DOHH2 (cell line): ENCODE data around the gene C1S.
"Not testable (repeated sequence)": the region's sequence is repeated elsewhere in the genome, so short reads cannot be mapped to it uniquely, and the experiment has no call there.

Experiments used
- H3F3A ChIP-seq: fragments of 200-600 bp; sonication (generic), shearing (Covaris generic); 2 replicates; pipeline ENCODE4 v1.6.0; 2016; ENCODE audit warnings: antibody characterized with exemption, mild to moderate bottlenecking; ENCODE audit not compliant: control insufficient read depth, insufficient read depth
- H3K27ac ChIP-seq: fragments of 200-600 bp; sonication (generic); 2 replicates; pipeline ENCODE4 v1.5.1; 2014; ENCODE audit warnings: low read depth, mild to moderate bottlenecking, low read length, moderate library complexity
- H3K27me3 ChIP-seq: fragments of 200-600 bp; sonication (generic); 2 replicates; pipeline ENCODE4 v1.6.1; 2014; ENCODE audit warnings: mild to moderate bottlenecking, low read length, mixed read lengths; ENCODE audit not compliant: control insufficient read depth
- H3K36me3 ChIP-seq: fragments of 200-600 bp; sonication (generic); 2 replicates; pipeline ENCODE4 v1.6.1; 2014; ENCODE audit warnings: mild to moderate bottlenecking, low read length, moderate library complexity, mixed read lengths; ENCODE audit not compliant: control insufficient read depth
- H3K4me1 ChIP-seq: fragments of 200-600 bp; sonication (generic); 2 replicates; pipeline ENCODE4 v1.6.1; 2014; ENCODE audit warnings: mild to moderate bottlenecking, low read length, mixed read lengths; ENCODE audit not compliant: control insufficient read depth
- H3K4me2 ChIP-seq: fragments of 200-600 bp; sonication (generic); 2 replicates; pipeline ENCODE4 v1.6.0; 2014; ENCODE audit warnings: mild to moderate bottlenecking, low read length, moderate library complexity
- H3K4me3 ChIP-seq: fragments of 200-600 bp; sonication (generic); 2 replicates; pipeline ENCODE4 v1.5.1; 2014; ENCODE audit warnings: mild to moderate bottlenecking, low read length, mixed read lengths
- H3K79me2 ChIP-seq: fragments of 200-600 bp; sonication (generic); 2 replicates; pipeline ENCODE4 v1.6.1; 2014; ENCODE audit warnings: mild to moderate bottlenecking, low read length, mixed read lengths; ENCODE audit not compliant: control insufficient read depth
- H3K9me2 ChIP-seq: fragments of 200-600 bp; sonication (generic); replicated peaks from 2 replicates; pipeline ENCODE4 v1.6.1; 2014; ENCODE audit warnings: mild to moderate bottlenecking, low read length, mixed read lengths; ENCODE audit not compliant: control insufficient read depth
- H3K9me3 ChIP-seq: fragments of 200-600 bp; sonication (generic); 2 replicates; pipeline ENCODE4 v1.6.1; 2014; ENCODE audit warnings: antibody characterized with exemption, low read length, mixed read lengths; ENCODE audit not compliant: control insufficient read depth, insufficient read depth
- H4K20me1 ChIP-seq: fragments of 200-600 bp; sonication (generic); 2 replicates; pipeline ENCODE4 v1.6.0; 2014; ENCODE audit warnings: low read depth, mild to moderate bottlenecking, antibody characterized with exemption, low read length, moderate library complexity; ENCODE audit not compliant: control insufficient read depth, insufficient read depth
- EZH2phosphoT487 ChIP-seq: fragments of 200-600 bp; sonication (generic); IDR thresholded peaks from 2 replicates; pipeline ENCODE4 v1.6.1; 2017; ENCODE audit warnings: borderline replicate concordance, mild to moderate bottlenecking, antibody characterized with exemption, low read length, moderate library complexity, mixed read lengths
- TF ChIP-seq, protein P1 (sequence below): fragments of 200-600 bp; sonication (generic); IDR thresholded peaks from one replicate; pipeline ENCODE4 v1.5.1; 2014; ENCODE audit warnings: antibody characterized with exemption, mild to moderate bottlenecking, low read depth, low read length; ENCODE audit not compliant: poor library complexity, severe bottlenecking

C1S gene

DNA sequence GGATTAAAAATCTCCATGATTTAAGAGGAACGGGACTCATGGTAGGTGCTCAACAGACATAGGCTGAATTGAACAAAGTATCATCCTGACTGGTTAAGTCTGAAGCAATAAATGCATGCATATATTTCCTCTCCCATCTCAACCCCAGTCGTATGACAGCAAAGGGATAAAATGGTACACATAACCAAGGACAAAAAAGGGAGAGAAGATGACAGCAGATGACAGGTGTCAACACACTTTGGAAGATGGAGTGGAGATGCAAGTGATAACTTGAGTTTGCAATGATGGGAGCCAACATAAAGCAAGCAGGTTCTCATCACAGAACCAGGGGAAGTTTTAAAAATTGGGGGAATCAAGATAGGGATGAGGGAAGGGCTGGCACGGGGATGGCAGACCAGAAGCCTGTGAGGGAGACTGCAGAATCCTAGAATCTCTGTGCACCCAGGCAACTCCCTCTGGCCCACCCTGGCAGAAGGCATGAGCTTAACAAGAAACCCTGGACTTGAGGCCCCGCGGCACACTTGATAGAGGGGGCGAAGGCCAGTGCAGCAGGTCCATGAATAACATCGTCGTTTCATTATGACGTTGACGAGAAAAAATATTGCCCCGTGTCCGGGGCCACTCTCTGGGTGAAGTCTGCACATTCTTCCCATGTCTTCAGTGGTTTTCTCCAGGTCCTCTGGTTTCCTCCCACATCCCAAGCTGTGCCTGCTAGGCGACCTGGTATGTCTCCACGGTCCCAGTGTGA is 43.5 kb downstream of the C1S start:
- H3F3A ChIP-seq = no peaks in the 10 kb centered on the region
- peaks cover 11% of the 10 kb centered on the region for H3K4me1 ChIP-seq
- peaks cover 12% of the 10 kb centered on the region; the same call in 1 of the 2 replicates for H3K9me3 ChIP-seq
- H4K20me1 ChIP-seq = no peaks in the 10 kb centered on the region
- TF ChIP-seq, protein P1, sequence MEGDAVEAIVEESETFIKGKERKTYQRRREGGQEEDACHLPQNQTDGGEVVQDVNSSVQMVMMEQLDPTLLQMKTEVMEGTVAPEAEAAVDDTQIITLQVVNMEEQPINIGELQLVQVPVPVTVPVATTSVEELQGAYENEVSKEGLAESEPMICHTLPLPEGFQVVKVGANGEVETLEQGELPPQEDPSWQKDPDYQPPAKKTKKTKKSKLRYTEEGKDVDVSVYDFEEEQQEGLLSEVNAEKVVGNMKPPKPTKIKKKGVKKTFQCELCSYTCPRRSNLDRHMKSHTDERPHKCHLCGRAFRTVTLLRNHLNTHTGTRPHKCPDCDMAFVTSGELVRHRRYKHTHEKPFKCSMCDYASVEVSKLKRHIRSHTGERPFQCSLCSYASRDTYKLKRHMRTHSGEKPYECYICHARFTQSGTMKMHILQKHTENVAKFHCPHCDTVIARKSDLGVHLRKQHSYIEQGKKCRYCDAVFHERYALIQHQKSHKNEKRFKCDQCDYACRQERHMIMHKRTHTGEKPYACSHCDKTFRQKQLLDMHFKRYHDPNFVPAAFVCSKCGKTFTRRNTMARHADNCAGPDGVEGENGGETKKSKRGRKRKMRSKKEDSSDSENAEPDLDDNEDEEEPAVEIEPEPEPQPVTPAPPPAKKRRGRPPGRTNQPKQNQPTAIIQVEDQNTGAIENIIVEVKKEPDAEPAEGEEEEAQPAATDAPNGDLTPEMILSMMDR = no peak
- no peak overlapping the region for H3K27ac ChIP-seq
- no peaks in the 10 kb centered on the region for H3K9me2 ChIP-seq
- no peak overlapping the region for H3K4me2 ChIP-seq
- peaks cover 20% of the 10 kb centered on the region for H3K27me3 ChIP-seq
- no peak overlapping the region for H3K4me3 ChIP-seq
- no peaks in the 10 kb centered on the region for H3K79me2 ChIP-seq
- H3K36me3 ChIP-seq = no peaks in the 10 kb centered on the region

DNA sequence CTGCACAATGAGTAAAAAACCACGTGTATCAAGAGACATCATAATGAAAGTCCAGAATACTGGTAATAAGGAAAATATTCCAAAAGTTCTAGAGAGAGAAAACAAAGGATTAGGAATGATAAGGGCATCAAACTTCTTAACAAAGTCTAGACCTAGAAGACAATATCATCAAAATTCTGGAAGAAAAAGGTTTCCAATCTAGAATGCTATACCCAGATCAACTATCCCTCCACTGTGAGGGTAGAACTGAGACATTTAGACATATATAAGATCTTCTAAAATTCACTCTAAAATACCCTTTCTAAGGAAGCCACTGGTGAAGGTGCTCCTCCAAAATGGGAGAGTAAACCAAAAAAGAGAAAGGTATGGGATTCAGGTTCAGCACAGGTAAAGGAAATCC is 45.6 kb downstream of the C1S start:
- no peaks in the 10 kb centered on the region for H3F3A ChIP-seq
- no peaks in the 10 kb centered on the region for H3K9me2 ChIP-seq
- no peaks in the 10 kb centered on the region; the same call in 1 of the 2 replicates for H4K20me1 ChIP-seq
- peaks cover 14% of the 10 kb centered on the region for H3K4me1 ChIP-seq
- peaks cover 12% of the 10 kb centered on the region; the same call in 1 of the 2 replicates for H3K9me3 ChIP-seq
- no peak overlapping the region for H3K4me3 ChIP-seq
- peaks cover 32% of the 10 kb centered on the region for H3K27me3 ChIP-seq
- H3K27ac ChIP-seq = no peak overlapping the region
- no peaks in the 10 kb centered on the region for H3K36me3 ChIP-seq
- TF ChIP-seq EZH2phosphoT487 = no peak
- TF ChIP-seq, protein P1 = no peak
- no peaks in the 10 kb centered on the region for H3K79me2 ChIP-seq
- H3K4me2 ChIP-seq = no peak overlapping the region

DNA sequence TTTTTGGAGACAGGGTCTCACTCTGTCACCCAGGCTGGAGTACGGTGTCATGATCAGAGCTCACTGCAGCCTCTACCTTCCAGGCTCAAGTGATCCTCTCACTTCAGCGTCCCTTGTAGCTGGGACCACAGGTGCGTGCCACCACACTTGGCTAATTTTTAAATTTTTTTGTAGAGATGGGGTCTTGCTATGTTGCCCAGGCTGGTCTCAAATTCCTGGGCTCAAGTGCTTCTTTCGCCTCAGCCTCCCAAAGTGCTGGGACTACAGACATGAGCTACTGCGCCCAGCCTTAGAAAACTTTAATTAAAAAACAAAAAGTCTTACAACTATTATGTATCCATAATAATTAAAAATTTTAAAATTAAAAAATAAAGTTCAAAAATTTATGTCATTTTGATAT is 46.7 kb downstream of the C1S start:
- H3K27ac ChIP-seq, H4K20me1 ChIP-seq, H3K4me2 ChIP-seq, H3K79me2 ChIP-seq, H3K9me2 ChIP-seq, H3F3A ChIP-seq, H3K4me3 ChIP-seq, H3K36me3 ChIP-seq: not testable (repeated sequence)
- Histone ChIP-seq H3K27me3 (peaks cover 34% of the 10 kb centered on the region), H3K9me3 (peaks cover 12% of the 10 kb centered on the region; the same call in 1 of the 2 replicates), H3K4me1 (peaks cover 14% of the 10 kb centered on the region)

DNA sequence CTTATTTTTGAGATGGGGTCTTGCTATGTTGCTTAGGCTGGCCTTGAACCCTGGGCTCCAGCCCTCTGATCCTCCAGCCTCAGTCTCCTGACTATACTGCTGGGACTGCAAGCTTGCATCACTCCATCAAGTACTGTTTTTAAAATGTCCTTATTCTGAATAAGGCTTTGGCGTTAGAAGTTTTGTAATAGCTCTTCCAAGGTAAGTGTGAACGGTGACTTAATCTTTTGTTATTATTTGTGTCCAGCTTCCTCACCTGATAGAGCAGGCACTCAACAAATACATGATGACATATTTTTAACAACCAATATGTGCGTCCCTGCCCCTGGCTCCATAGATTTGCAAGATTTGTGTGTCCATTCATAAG is 47.1 kb downstream of the C1S start:
- H3K27me3 ChIP-seq = peaks cover 34% of the 10 kb centered on the region
- peaks cover 12% of the 10 kb centered on the region; the same call in 1 of the 2 replicates for H3K9me3 ChIP-seq
- H3F3A ChIP-seq = no peaks in the 10 kb centered on the region
- H3K4me2 ChIP-seq = peak overlapping the region; percentile 89
- H3K9me2 ChIP-seq = no peaks in the 10 kb centered on the region
- no peak overlapping the region for H3K27ac ChIP-seq
- no peaks in the 10 kb centered on the region for H3K36me3 ChIP-seq
- TF ChIP-seq EZH2phosphoT487 = no peak
- peak overlapping the region; percentile 76 for H3K4me3 ChIP-seq
- peaks cover 14% of the 10 kb centered on the region for H3K4me1 ChIP-seq
- H3K79me2 ChIP-seq = no peaks in the 10 kb centered on the region
- no peaks in the 10 kb centered on the region; the same call in 1 of the 2 replicates for H4K20me1 ChIP-seq
